Measurements from ENCODE around the gene PFKP.
"Not testable (repeated sequence)": the region's sequence is repeated elsewhere in the genome, so short reads cannot be mapped to it uniquely, and the experiment has no call there.

The PFKP gene

GRCh38 chr10:3047596-3047995 lies 19.8 kb upstream of the PFKP start:
- DNase-seq, result no peak

DNA sequence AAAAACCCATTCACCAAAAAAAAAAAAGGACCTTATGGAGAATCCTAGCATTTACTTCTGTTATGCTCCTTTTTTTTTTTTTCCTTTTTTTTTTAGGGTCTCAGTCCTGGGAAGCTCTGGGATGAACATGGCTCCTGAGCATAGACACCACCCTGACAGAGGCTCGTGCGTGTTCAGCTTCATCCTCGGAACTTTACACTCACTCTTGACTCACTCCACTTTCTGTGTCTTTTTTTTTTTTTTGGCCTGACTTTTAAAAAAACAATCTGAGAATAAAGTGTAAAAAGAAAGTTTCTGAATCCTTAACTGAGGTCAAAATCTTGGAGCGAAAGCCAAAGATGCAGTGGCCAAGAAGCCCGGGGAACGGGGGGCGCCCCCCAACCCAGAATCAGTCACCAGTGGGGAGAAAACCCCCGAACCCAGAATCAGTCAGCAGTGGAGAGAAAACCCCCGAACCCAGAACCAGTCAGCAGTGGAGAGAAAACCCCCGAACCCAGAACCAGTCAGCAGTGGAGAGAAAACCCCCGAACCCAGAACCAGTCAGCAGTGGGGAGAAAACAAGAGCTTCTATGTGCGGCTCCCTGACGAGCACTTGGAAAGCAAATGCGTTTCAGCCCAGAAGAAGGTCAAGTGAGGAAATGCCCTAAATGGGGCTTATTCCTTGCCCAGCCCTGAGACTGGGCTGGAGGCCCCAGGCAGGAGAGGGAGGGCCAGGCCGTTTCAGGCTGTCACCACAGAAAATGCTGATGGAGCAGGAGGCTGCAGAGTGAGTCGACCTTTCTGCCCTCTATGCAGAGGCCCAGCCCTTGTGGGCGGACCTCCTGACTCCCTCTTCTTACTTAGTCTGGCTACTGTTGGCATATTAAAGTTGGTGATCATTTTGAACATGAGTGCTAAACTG lies 19.0 kb upstream of the PFKP start:
- no peak for DNase-seq

GRCh38 chr10:3051692-3052091 lies 15.7 kb upstream of the PFKP start:
- no peak for DNase-seq

DNA sequence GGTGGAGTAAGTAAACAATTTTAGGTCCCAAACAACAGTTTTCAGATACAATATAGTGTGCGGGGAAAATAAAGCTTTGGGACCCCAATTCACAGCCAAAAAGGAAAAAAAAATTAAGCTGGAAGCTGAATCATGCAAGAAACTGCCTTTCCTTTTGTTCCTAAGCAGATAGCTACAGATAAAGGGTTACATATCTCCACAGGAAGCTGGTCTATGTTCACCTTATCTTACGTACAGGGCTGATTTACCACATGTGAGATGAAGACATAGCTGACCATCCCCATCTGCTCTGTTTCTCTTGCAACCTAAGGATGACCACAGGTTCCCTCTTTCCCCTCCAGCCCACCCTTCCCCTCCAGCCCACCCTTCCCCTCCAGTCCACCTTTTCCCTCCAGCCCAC lies 14.2 kb upstream of the PFKP start:
- DNase-seq, result no peak

DNA sequence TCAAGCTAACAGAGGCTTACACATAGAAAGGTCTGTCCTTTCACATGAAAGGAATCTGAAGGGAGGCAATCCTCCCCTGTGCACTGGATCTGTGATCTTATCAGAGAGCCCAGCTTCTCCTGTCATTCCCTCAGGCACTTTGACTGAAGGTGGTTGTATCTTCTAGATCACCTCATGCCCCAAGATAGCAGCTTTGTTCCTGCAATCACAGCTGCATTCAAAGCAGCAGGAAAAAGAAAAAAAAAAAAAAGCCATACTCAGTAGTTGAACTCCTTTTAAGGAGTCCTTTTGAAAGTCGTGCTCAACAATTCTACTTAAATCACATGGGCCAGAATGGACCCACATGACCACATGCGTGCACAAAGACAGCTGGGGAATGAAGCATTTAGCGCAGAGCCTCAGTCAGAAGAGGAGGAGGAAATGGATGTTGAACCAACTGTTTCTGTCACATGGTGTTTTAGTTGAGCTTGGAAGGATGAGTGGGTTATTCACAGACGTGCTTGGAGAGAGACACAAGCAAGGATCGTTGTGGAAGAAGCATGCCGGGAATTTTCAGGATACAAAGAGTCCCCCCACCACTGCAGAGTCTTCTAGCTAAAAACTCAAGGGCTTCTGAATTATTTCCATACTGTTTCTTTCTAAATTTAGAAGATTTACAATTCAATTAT lies 13.0 kb upstream of the PFKP start:
- peak; percentile 12 for DNase-seq

DNA sequence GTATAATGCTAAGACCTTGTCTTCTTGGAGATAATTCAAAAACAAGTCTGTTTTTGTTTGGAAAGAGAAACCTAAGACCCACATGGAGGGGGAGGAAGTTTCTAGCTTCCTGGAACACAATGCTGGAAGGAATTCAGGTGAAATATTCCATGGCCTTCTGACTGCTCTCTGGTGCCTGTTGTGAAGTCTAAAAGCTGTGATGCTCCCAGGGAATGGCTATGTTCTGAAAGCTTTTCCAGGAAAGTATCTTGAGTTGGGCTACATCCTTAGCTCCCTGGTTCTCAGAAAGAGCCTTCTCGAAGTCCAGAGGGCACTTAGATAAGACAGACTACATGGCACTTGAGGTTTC lies 12.5 kb upstream of the PFKP start:
- DNase-seq, result no peak

DNA sequence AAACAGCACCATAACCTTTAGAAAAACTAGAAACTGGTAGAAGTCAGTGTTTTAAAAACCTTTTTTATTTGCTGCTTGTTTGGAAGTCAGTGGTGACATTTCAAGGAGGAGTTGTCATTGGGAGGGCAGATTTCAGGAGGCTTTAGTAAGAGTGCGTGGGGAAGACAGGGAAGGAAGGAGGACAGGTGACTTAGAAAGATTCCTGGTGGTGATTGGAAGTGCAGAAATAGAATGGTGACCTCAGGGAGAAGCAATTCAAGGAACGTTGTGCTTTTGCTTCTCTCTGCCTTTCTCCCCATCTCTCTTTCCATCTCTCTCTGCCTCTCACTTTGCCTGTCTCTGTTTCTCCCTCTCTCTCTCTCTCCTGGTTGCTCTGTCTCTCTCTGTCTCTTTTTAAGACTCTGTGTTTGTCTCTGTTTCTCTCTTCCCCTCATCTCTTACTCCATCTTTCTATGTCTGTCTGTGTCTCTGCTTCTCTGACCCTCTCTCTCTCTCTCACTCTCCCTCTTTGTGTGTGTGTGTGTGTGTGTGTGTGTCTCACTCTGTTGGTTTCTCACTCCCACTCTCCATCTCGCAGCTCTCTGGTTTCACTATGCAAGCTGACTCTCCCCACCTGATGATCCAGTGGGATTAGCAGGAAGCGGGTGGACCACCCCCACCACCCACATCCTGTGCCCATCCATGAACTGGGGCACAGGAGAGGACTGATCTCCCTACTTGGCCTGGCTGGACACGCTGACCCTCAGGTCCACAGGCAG lies 10.9 kb upstream of the PFKP start:
- DNase-seq, result no peak

DNA sequence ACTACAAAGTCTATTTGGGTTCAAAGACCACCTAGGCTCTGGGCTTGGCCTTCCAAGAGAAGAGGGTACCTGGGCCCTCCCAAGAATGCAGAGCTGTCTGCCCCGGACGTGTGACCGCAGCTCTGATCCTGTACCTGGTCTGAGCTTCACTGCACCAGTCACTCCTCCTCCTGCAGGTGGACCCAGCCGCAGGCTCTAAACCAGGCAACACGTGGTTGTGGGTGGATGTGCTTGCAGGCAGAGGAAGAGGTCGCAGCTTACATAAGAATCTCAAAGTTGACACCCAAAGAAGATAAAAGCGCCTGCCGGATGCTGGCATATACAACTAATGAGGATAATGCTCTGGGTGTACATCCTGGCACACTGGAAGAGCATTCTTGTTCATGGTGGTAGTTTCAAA lies 9.4 kb upstream of the PFKP start:
- no peak for DNase-seq

DNA sequence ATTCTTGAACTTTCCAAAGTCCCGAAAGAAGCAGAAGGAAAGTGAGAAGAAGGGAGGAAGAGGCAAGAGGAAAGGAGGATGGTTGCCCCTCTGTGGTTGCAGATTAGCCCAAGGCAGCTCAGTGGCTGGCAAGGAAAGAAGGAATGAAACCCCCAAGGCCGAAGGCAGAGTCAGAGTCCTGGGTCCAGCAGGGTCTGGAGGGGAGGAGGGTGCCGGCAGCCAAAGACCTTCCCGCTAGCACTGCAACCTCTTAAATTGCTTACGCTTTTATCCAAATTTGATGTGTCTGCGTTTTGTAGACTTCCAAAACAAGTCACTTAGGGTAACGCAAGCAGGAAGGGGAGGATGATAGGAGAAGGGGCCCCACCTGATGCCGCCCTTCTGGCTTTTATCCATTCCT lies 7.4 kb upstream of the PFKP start:
- no peak for DNase-seq

- DNase-seq, result no peak
Measured at GRCh38 chr10:3060481-3060889, 6.9 kb upstream of the PFKP start.

GRCh38 chr10:3061323-3061898 lies 5.9 kb upstream of the PFKP start:
- DNase-seq, result not testable (repeated sequence)

GRCh38 chr10:3062502-3063186 lies 4.7 kb upstream of the PFKP start:
- no peak for DNase-seq

DNA sequence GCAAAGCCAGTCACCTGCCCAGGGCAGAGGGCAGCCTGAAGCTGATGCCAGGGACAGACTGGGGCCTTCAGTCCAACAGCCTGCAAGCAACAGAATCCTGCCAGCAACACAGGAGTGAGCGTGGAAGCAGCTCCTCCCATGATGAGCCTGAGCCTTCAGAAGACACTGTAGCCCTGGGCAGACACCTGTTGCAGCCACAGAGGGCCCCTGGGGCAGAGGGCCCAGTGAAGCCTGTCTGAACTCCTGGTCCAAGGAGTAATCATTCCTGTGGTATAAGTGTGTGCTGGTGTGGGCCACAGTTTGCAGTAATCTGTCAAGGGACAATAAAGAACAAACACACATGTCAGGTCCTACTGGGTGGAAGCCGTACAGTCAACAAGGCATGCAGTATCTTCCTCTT lies 2.9 kb upstream of the PFKP start:
- no peak for DNase-seq

- no peak for DNase-seq
Measured at GRCh38 chr10:3065622-3066021, 1.7 kb upstream of the PFKP start.

- DNase-seq, result no peak
Measured at GRCh38 chr10:3066317-3067117, 831 bp upstream of the PFKP start.

GRCh38 chr10:3067859-3068179 lies 471 bp downstream of the PFKP start:
- DNase-seq, result no peak

DNA sequence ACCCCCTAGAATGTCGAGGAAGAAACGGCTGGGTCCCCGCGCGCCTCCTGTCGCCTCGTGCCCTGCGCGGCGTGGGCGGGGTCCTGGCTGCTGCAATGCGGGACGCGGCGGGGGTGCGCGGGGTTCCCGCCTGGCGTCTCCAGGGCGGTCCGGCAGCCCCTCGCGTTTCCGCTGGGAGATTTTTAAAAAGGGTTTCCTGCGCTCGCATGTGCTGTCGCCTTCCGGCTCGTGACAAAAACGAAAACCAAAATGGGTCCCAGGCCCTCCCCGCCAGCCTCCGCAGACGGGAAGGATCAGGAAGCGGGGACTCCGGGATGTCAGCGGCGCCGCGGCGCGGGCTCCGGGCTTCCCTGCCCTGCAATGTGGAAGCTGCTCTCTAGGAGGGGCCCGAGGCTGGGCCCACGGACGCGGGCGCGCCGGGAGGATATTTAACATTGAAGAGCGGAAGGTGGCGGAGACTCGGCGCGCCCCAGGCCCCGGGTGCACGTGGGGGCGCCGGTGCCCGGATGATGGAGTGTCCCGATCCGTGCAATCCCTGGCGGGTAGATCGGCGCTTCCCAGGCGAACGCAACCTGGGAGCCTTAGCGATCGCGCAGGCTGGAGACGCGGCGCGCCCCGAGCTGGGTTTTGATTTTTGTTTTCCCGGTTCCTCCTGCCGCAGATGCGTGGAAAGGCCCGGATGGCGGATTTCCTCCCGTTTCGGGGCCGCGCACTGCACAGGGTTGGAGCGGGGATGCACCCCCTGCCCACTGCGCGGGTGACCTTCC lies 1.0 kb downstream of the PFKP start:
- DNase-seq, result no peak

DNA sequence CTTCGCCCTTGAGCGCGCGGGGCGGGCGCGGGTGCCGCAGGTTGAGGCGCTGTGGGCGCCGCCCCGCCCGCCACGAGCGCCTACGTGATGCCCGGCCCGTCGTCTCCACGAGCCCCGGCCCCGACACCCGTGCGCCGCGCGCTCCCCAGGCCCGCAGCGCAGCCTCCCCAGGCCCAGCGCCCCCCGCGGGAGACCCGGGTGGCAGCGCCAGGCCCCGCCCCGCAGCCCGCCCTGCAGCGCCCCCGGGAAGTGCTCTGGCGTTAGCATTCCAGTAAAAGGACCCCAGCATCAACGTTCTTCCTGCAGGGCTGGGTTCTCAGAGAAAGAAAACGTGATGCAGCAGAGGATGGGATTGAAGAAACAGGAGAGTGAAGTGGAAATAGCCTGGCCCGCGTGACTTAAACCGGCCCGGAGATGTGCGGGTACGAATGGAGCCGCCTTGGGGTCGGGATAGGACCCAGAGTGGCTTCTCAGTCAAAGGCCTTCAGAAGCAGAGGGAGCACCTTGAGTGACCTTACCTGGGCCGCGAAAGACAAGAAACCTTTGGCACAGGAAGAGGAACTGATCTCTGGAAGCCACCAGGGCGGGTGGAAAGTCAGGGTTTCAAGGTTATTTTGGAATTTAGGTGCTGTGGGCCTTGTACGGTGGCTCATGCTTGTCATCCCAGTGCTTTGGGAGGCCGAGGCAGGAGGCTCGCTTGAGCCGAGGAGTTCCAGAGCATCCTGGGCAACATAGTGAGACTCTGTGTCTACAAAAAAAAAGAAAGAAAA lies 1.8 kb downstream of the PFKP start:
- DNase-seq, result no peak

DNA sequence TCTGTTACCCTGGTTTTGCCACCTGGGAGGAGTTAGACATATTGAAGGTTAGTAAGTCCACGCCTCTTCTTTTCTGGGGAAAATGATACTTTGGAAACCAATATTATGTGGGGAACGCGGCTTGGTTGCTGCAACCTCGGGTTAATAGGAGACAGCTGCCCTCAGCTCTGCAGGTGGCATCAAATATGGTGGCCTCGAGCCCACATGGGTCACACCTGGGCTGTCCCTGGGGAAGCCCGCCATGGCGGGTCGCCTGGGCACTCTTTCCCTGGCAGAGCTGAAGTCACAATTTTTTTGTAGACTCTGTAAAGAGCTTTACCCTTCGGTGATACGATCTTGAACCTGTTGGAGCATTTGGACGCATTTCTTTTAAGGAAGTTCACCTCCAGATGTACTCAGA lies 2.5 kb downstream of the PFKP start:
- no peak for DNase-seq

DNA sequence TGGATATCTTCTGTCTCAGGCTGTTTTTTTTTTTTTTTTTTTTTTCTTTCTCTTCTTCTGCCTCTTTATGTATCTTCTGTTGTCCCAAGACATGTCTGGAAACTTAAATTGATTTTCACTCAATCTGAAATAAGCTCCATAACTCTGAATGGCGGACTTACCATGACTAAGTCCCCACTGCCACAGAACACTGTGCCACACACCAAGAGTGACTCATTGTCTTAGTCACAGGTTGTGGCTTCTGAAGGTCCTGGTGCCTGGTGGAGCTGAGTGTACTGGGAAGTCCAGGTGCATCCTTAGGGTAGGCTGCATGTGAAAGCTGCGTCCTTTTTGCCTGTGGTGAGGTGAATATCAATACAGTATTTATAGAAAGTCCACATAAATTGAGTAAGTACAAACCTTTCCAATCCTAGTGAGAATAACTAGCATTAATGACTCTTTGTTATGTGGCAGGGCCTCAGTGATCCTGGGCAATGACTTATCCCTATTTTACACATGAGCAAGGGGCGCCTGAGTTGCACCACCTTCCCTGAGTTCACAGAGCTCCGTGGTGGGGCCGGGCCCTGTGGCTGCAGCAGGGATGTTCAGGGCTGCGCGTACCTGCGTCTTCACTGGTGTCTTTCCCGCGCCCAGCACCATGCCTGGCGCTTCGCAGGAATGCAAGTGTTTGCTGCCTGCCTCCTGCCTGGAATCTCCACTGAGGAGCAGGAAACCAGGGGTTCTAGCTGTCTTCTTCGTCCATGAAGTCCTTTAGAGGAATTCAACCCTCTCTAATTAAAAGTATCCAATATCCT lies 4.3 kb downstream of the PFKP start:
- DNase-seq, result peak; percentile 14

Data from NCI-H226 (cell line).